H9 (cell line): ENCODE results near the gene SCAMP5. TPM values are rescaled to one million over a fixed set of nuclear protein-coding genes. Genes with fewer than 3 reads are reported as not detected.

Experiments used
- DNase-seq: peaks from one replicate; pipeline ENCODE4 v3.0.0-alpha.2; 2017
- H2AFZ ChIP-seq: one replicate; pipeline ENCODE4 v1.6.1; 2013; ENCODE audit warnings: mild to moderate bottlenecking, low read length, control low read depth, moderate library complexity
- H2AK5ac ChIP-seq: 2 replicates; pipeline ENCODE4 v1.6.1; 2013; ENCODE audit warnings: low read length, control low read depth, mixed read lengths; ENCODE audit not compliant: insufficient read length
- H2BK120ac ChIP-seq: one replicate; pipeline ENCODE4 v1.6.1; 2013; ENCODE audit warnings: low read depth, mild to moderate bottlenecking, low read length, control low read depth, inconsistent platforms; ENCODE audit not compliant: poor library complexity, severe bottlenecking
- H2BK12ac ChIP-seq: 2 replicates; pipeline ENCODE4 v1.6.1; 2013; ENCODE audit warnings: low read length, control low read depth, mixed read lengths, low read depth; ENCODE audit not compliant: insufficient read length
- H2BK15ac ChIP-seq: 2 replicates; pipeline ENCODE4 v1.6.1; 2013; ENCODE audit warnings: low read depth, low read length, control low read depth
- H2BK20ac ChIP-seq: one replicate; pipeline ENCODE4 v1.6.1; 2013; ENCODE audit warnings: low read depth, mild to moderate bottlenecking, low read length, control low read depth, inconsistent platforms; ENCODE audit not compliant: poor library complexity, severe bottlenecking
- H2BK5ac ChIP-seq: 2 replicates; pipeline ENCODE4 v1.6.1; 2013; ENCODE audit warnings: low read length, control low read depth, mixed read lengths; ENCODE audit not compliant: insufficient read length
- H3K14ac ChIP-seq: 2 replicates; pipeline ENCODE4 v1.6.1; 2013; ENCODE audit warnings: low read length, control low read depth; ENCODE audit not compliant: insufficient read depth
- H3K18ac ChIP-seq: 2 replicates; pipeline ENCODE4 v1.6.1; 2013; ENCODE audit warnings: low read depth, mild to moderate bottlenecking, mixed read lengths, low read length, control low read depth; ENCODE audit not compliant: insufficient read length
- H3K23ac ChIP-seq: 2 replicates; pipeline ENCODE4 v1.6.1; 2013; ENCODE audit warnings: low read length, control low read depth, mixed read lengths, low read depth; ENCODE audit not compliant: insufficient read length
- H3K23me2 ChIP-seq: 2 replicates; pipeline ENCODE4 v1.6.1; 2013; ENCODE audit warnings: low read depth, mild to moderate bottlenecking, mixed read lengths, low read length, control low read depth; ENCODE audit not compliant: insufficient read length, poor library complexity, severe bottlenecking
- H3K27ac ChIP-seq: 2 replicates; pipeline ENCODE4 v1.5.1; 2013; ENCODE audit warnings: low read length, control low read depth, mixed read lengths, low read depth; ENCODE audit not compliant: insufficient read length
- H3K27me3 ChIP-seq: 2 replicates; pipeline ENCODE4 v1.6.1; 2013; ENCODE audit warnings: low read length, control low read depth, inconsistent platforms; ENCODE audit not compliant: insufficient read depth
- H3K4ac ChIP-seq: 2 replicates; pipeline ENCODE4 v1.6.1; 2013; ENCODE audit warnings: low read depth, mild to moderate bottlenecking, control low read depth, inconsistent platforms, low read length, moderate library complexity
- H3K4me1 ChIP-seq: 2 replicates; pipeline ENCODE4 v1.6.1; 2013; ENCODE audit warnings: low read length, control low read depth, inconsistent platforms; ENCODE audit not compliant: insufficient read depth
- H3K4me2 ChIP-seq: 2 replicates; pipeline ENCODE4 v1.6.1; 2013; ENCODE audit warnings: low read length, control low read depth, mixed read lengths; ENCODE audit not compliant: insufficient read length, insufficient read depth
- H3K56ac ChIP-seq: 2 replicates; pipeline ENCODE4 v1.6.1; 2013; ENCODE audit warnings: low read depth, mild to moderate bottlenecking, mixed read lengths, low read length, control low read depth; ENCODE audit not compliant: insufficient read length
- H3K79me1 ChIP-seq: 2 replicates; pipeline ENCODE4 v1.6.1; 2013; ENCODE audit warnings: low read depth, mild to moderate bottlenecking, moderate library complexity, low read length, control low read depth, inconsistent platforms; ENCODE audit not compliant: insufficient read depth, poor library complexity, severe bottlenecking
- H3K79me2 ChIP-seq: 2 replicates; pipeline ENCODE4 v1.6.1; 2013; ENCODE audit warnings: low read length, control low read depth, inconsistent platforms; ENCODE audit not compliant: insufficient read depth
- H3K9ac ChIP-seq: 2 replicates; pipeline ENCODE4 v1.6.1; 2013; ENCODE audit warnings: low read length, control low read depth, mixed read lengths; ENCODE audit not compliant: insufficient read length; ENCODE audit errors: extremely low read depth
- H3K9me3 ChIP-seq: one replicate; pipeline ENCODE4 v1.6.1; 2013; ENCODE audit warnings: low read depth, low read length, inconsistent platforms; ENCODE audit not compliant: control insufficient read depth
- H3T11ph ChIP-seq: one replicate; pipeline ENCODE4 v1.6.1; 2013; ENCODE audit warnings: mild to moderate bottlenecking, low read length, control low read depth, inconsistent platforms
- H4K20me1 ChIP-seq: one replicate; pipeline ENCODE4 v1.6.1; 2013; ENCODE audit not compliant: control insufficient read depth, insufficient read length, insufficient read depth
- H4K5ac ChIP-seq: 2 replicates; pipeline ENCODE4 v1.6.1; 2013; ENCODE audit warnings: low read depth, mild to moderate bottlenecking, mixed read lengths, low read length, control low read depth; ENCODE audit not compliant: insufficient read length
- H4K8ac ChIP-seq: replicated peaks from 2 replicates; pipeline ENCODE4 v1.6.1; 2013; ENCODE audit warnings: low read length, control low read depth, mixed read lengths, low read depth; ENCODE audit not compliant: insufficient read length
- H4K91ac ChIP-seq: 2 replicates; pipeline ENCODE4 v1.6.1; 2013; ENCODE audit warnings: low read depth, mild to moderate bottlenecking, moderate library complexity, mixed read lengths, low read length, control low read depth; ENCODE audit not compliant: insufficient read length
- H3K27ac Mint-ChIP-seq, 3 experiments: 2 replicates in 2 of 3; 3 replicates in 1 of 3; pipeline ENCODE4 v1.8.0; 2020 to 2021; ENCODE audit warnings: mixed read lengths in 3 of 3, mild to moderate bottlenecking in 1 of 3, moderate library complexity in 1 of 3
- H3K27me3 Mint-ChIP-seq: 2 replicates; pipeline ENCODE4 v1.8.0; 2021; ENCODE audit warnings: low read depth, mild to moderate bottlenecking, moderate library complexity, mixed read lengths
- H3K36me3 Mint-ChIP-seq, 3 experiments: 2 replicates in 2 of 3; 3 replicates in 1 of 3; pipeline ENCODE4 v1.8.0; 2020 to 2021; ENCODE audit warnings: low read depth in 3 of 3, mixed read lengths in 3 of 3; ENCODE audit not compliant: insufficient read depth in 1 of 3
- H3K4me1 Mint-ChIP-seq, 2 experiments: 2 replicates each; pipeline ENCODE4 v1.8.0; 2020; ENCODE audit warnings: mixed read lengths in 2 of 2
- H3K4me3 Mint-ChIP-seq, 2 experiments: 2 replicates in 1 of 2; 3 replicates in 1 of 2; pipeline ENCODE4 v1.8.0; 2020 to 2021; ENCODE audit warnings: mild to moderate bottlenecking in 2 of 2, mixed read lengths in 2 of 2, moderate library complexity in 1 of 2
- H3K9me3 Mint-ChIP-seq, 2 experiments: 2 replicates in 1 of 2; 3 replicates in 1 of 2; pipeline ENCODE4 v1.8.0; 2020; ENCODE audit warnings: mild to moderate bottlenecking in 2 of 2, mixed read lengths in 2 of 2, moderate library complexity in 1 of 2
- WGBS: extraction: QIAGEN DNeasy Blood & Tissue Kit; methylation state at CpG from one replicate; pipeline ENCODE4 v1.1.7; 2013; ENCODE audit warnings: missing lambda C conversion rate, low lambda C conversion rate, mixed read lengths; ENCODE audit not compliant: insufficient read length; ENCODE audit errors: extremely low coverage; 5-methylcytosine and 5-hydroxymethylcytosine counted together
- total RNA-seq: library from RNA; stranded (reverse); gene quantifications from 2 replicates; pipeline ENCODE4 v1.2.1, GENCODE V29; 2021
- TF ChIP-seq, protein P1 (sequence below): fragments of 200-600 bp; sonication (generic); conservative IDR thresholded peaks from 3 replicates; pipeline ENCODE4 v1.8.0; 2021; ENCODE audit warnings: antibody characterized with exemption, mild to moderate bottlenecking

SCAMP5 gene
- total RNA-seq, 1 experiment from 2014 or later = 47.8 TPM

DNA sequence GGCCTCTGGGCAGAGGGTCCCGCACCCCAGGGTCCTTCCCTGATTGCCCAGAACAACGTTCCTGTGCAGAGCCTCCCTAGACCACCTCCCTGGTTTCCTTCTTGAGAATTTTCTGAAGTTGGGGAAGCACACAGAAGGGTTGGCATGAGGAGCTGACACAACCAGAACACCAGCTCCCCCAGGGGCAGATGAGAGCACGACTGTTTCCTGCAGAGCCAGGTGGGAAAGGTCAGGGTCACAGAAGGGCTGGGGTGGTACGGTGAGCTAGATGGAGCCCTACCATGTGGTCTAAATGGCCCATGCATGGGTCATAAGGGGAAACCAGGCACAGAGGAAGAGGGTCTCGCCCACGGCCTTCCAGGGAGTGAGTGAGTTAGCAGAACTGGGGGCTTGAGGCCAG is 38.4 kb downstream of the SCAMP5 start:
- no peak overlapping the region; a peak in 1 of 7 replicates for H3K27ac Mint-ChIP-seq
- Histone ChIP-seq H3K18ac (no peak overlapping the region), H2BK5ac (no peak overlapping the region), H3K56ac (no peak overlapping the region), H3T11ph (no peak overlapping the region), H3K23me2 (no peaks in the 10 kb centered on the region), H3K27me3 (no peaks in the 10 kb centered on the region), H2AK5ac (no peak overlapping the region), H2BK12ac (no peak overlapping the region), H4K91ac (no peak overlapping the region), H3K4ac (no peak overlapping the region), H4K20me1 (no peaks in the 10 kb centered on the region), H3K9ac (no peak overlapping the region), H2BK20ac (no peak overlapping the region), H4K5ac (no peak overlapping the region), H2AFZ (no peak overlapping the region), H3K9me3 (no peaks in the 10 kb centered on the region), H3K79me1 (peaks cover 3% of the 10 kb centered on the region), H2BK15ac (no peak overlapping the region), H2BK120ac (no peak overlapping the region), H3K14ac (no peak overlapping the region), H3K23ac (no peak overlapping the region), H3K27ac (no peak overlapping the region), H4K8ac (no peak overlapping the region), H3K4me1 (0 out of 2 replicates have a peak, but pooled peaks cover 3% of the 10 kb centered on the region), H3K79me2 (no peaks in the 10 kb centered on the region), H3K4me2 (no peak overlapping the region)
- no peak overlapping the region for H3K4me3 Mint-ChIP-seq
- no peaks in the 10 kb centered on the region for H3K9me3 Mint-ChIP-seq
- H3K4me1 Mint-ChIP-seq = peaks cover 46 to 56% of the 10 kb centered on the region in 2 experiments
- no CpG with 5 or more reads among the region's 6 CpGs for WGBS
- H3K36me3 Mint-ChIP-seq = peaks cover 18 to 41% (median 31%) of the 10 kb centered on the region in 3 experiments; a peak in 6 of 7 replicates
- DNase-seq = no peak
- no peaks in the 10 kb centered on the region; the same call in 1 of the 2 replicates for H3K27me3 Mint-ChIP-seq
- TF ChIP-seq, protein P1, sequence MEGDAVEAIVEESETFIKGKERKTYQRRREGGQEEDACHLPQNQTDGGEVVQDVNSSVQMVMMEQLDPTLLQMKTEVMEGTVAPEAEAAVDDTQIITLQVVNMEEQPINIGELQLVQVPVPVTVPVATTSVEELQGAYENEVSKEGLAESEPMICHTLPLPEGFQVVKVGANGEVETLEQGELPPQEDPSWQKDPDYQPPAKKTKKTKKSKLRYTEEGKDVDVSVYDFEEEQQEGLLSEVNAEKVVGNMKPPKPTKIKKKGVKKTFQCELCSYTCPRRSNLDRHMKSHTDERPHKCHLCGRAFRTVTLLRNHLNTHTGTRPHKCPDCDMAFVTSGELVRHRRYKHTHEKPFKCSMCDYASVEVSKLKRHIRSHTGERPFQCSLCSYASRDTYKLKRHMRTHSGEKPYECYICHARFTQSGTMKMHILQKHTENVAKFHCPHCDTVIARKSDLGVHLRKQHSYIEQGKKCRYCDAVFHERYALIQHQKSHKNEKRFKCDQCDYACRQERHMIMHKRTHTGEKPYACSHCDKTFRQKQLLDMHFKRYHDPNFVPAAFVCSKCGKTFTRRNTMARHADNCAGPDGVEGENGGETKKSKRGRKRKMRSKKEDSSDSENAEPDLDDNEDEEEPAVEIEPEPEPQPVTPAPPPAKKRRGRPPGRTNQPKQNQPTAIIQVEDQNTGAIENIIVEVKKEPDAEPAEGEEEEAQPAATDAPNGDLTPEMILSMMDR = no peak; the same call in 2 of the 3 replicates
